Breast epithelium (tissue), 3 donors: Measurements from ENCODE around the gene ABLIM2.

ENCODE experiments used
- POLR2A ChIP-seq: fragments of 450-650 bp; IDR thresholded peaks from one replicate; pipeline ENCODE4 v1.6.1; 2016; ENCODE audit warnings: antibody characterized with exemption, mild to moderate bottlenecking, moderate library complexity
- TF ChIP-seq, protein P1 (sequence below), 3 donors: fragments of 450-650 bp; IDR thresholded peaks; one replicate each; pipeline ENCODE4 v1.5.1; 2016 to 2017; ENCODE audit warnings: antibody characterized with exemption in 3 of 3, mild to moderate bottlenecking in 3 of 3, moderate library complexity in 3 of 3

DNA sequence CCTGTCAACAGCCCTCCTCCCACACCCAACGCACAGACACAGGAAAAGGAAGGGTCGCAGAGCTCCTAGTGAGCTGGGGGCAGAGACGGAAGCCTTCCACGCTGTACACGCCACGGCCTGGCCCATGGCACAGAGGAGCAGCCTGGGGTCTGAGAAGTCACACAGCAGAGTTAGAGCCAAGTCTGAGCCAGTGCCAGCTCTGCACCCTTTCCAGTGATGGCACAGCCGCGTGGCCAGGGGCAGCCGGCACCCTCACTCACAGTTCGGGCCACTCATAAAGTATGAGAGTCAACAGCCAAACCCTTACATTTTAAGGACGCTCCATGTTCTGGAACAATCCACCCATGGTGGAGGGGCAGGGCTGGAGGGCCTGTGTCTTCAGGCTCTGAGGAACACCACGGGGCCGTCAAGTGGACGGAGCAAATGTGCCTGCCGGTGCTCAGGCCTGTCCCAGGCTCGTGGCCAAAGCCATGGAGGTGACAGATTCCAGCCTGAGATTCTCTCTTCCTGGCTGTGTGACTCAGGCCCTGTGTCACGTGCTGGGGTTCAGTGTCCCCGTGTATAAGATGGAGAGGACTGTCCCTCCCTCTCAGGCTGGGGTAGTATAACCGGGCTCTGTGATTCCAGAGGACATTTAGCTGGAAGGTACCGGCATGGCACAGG is 91.2 kb downstream of the ABLIM2 start:
- TF ChIP-seq, protein P1, sequence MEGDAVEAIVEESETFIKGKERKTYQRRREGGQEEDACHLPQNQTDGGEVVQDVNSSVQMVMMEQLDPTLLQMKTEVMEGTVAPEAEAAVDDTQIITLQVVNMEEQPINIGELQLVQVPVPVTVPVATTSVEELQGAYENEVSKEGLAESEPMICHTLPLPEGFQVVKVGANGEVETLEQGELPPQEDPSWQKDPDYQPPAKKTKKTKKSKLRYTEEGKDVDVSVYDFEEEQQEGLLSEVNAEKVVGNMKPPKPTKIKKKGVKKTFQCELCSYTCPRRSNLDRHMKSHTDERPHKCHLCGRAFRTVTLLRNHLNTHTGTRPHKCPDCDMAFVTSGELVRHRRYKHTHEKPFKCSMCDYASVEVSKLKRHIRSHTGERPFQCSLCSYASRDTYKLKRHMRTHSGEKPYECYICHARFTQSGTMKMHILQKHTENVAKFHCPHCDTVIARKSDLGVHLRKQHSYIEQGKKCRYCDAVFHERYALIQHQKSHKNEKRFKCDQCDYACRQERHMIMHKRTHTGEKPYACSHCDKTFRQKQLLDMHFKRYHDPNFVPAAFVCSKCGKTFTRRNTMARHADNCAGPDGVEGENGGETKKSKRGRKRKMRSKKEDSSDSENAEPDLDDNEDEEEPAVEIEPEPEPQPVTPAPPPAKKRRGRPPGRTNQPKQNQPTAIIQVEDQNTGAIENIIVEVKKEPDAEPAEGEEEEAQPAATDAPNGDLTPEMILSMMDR (IDR thresholded peaks at IDR 0.05): no peak
- no peak for TF ChIP-seq POLR2A
